H9 (cell line): Measurements from ENCODE around the gene KCNAB1. TPM values are rescaled to one million over a fixed set of nuclear protein-coding genes. Genes with fewer than 3 reads are reported as not detected.

Source experiments
- DNase-seq: peaks from one replicate; pipeline ENCODE4 v3.0.0-alpha.2; 2017
- H2AFZ ChIP-seq: one replicate; pipeline ENCODE4 v1.6.1; 2013; ENCODE audit warnings: mild to moderate bottlenecking, low read length, control low read depth, moderate library complexity
- H2AK5ac ChIP-seq: 2 replicates; pipeline ENCODE4 v1.6.1; 2013; ENCODE audit warnings: low read length, control low read depth, mixed read lengths; ENCODE audit not compliant: insufficient read length
- H2BK120ac ChIP-seq: one replicate; pipeline ENCODE4 v1.6.1; 2013; ENCODE audit warnings: low read depth, mild to moderate bottlenecking, low read length, control low read depth, inconsistent platforms; ENCODE audit not compliant: poor library complexity, severe bottlenecking
- H2BK12ac ChIP-seq: 2 replicates; pipeline ENCODE4 v1.6.1; 2013; ENCODE audit warnings: low read length, control low read depth, mixed read lengths, low read depth; ENCODE audit not compliant: insufficient read length
- H2BK15ac ChIP-seq: 2 replicates; pipeline ENCODE4 v1.6.1; 2013; ENCODE audit warnings: low read depth, low read length, control low read depth
- H2BK20ac ChIP-seq: one replicate; pipeline ENCODE4 v1.6.1; 2013; ENCODE audit warnings: low read depth, mild to moderate bottlenecking, low read length, control low read depth, inconsistent platforms; ENCODE audit not compliant: poor library complexity, severe bottlenecking
- H2BK5ac ChIP-seq: 2 replicates; pipeline ENCODE4 v1.6.1; 2013; ENCODE audit warnings: low read length, control low read depth, mixed read lengths; ENCODE audit not compliant: insufficient read length
- H3K14ac ChIP-seq: 2 replicates; pipeline ENCODE4 v1.6.1; 2013; ENCODE audit warnings: low read length, control low read depth; ENCODE audit not compliant: insufficient read depth
- H3K18ac ChIP-seq: 2 replicates; pipeline ENCODE4 v1.6.1; 2013; ENCODE audit warnings: low read depth, mild to moderate bottlenecking, mixed read lengths, low read length, control low read depth; ENCODE audit not compliant: insufficient read length
- H3K23ac ChIP-seq: 2 replicates; pipeline ENCODE4 v1.6.1; 2013; ENCODE audit warnings: low read length, control low read depth, mixed read lengths, low read depth; ENCODE audit not compliant: insufficient read length
- H3K23me2 ChIP-seq: 2 replicates; pipeline ENCODE4 v1.6.1; 2013; ENCODE audit warnings: low read depth, mild to moderate bottlenecking, mixed read lengths, low read length, control low read depth; ENCODE audit not compliant: insufficient read length, poor library complexity, severe bottlenecking
- H3K27ac ChIP-seq: 2 replicates; pipeline ENCODE4 v1.5.1; 2013; ENCODE audit warnings: low read length, control low read depth, mixed read lengths, low read depth; ENCODE audit not compliant: insufficient read length
- H3K27me3 ChIP-seq: 2 replicates; pipeline ENCODE4 v1.6.1; 2013; ENCODE audit warnings: low read length, control low read depth, inconsistent platforms; ENCODE audit not compliant: insufficient read depth
- H3K4ac ChIP-seq: 2 replicates; pipeline ENCODE4 v1.6.1; 2013; ENCODE audit warnings: low read depth, mild to moderate bottlenecking, control low read depth, inconsistent platforms, low read length, moderate library complexity
- H3K4me1 ChIP-seq: 2 replicates; pipeline ENCODE4 v1.6.1; 2013; ENCODE audit warnings: low read length, control low read depth, inconsistent platforms; ENCODE audit not compliant: insufficient read depth
- H3K4me2 ChIP-seq: 2 replicates; pipeline ENCODE4 v1.6.1; 2013; ENCODE audit warnings: low read length, control low read depth, mixed read lengths; ENCODE audit not compliant: insufficient read length, insufficient read depth
- H3K56ac ChIP-seq: 2 replicates; pipeline ENCODE4 v1.6.1; 2013; ENCODE audit warnings: low read depth, mild to moderate bottlenecking, mixed read lengths, low read length, control low read depth; ENCODE audit not compliant: insufficient read length
- H3K79me1 ChIP-seq: 2 replicates; pipeline ENCODE4 v1.6.1; 2013; ENCODE audit warnings: low read depth, mild to moderate bottlenecking, moderate library complexity, low read length, control low read depth, inconsistent platforms; ENCODE audit not compliant: insufficient read depth, poor library complexity, severe bottlenecking
- H3K79me2 ChIP-seq: 2 replicates; pipeline ENCODE4 v1.6.1; 2013; ENCODE audit warnings: low read length, control low read depth, inconsistent platforms; ENCODE audit not compliant: insufficient read depth
- H3K9ac ChIP-seq: 2 replicates; pipeline ENCODE4 v1.6.1; 2013; ENCODE audit warnings: low read length, control low read depth, mixed read lengths; ENCODE audit not compliant: insufficient read length; ENCODE audit errors: extremely low read depth
- H3K9me3 ChIP-seq: one replicate; pipeline ENCODE4 v1.6.1; 2013; ENCODE audit warnings: low read depth, low read length, inconsistent platforms; ENCODE audit not compliant: control insufficient read depth
- H3T11ph ChIP-seq: one replicate; pipeline ENCODE4 v1.6.1; 2013; ENCODE audit warnings: mild to moderate bottlenecking, low read length, control low read depth, inconsistent platforms
- H4K20me1 ChIP-seq: one replicate; pipeline ENCODE4 v1.6.1; 2013; ENCODE audit not compliant: control insufficient read depth, insufficient read length, insufficient read depth
- H4K5ac ChIP-seq: 2 replicates; pipeline ENCODE4 v1.6.1; 2013; ENCODE audit warnings: low read depth, mild to moderate bottlenecking, mixed read lengths, low read length, control low read depth; ENCODE audit not compliant: insufficient read length
- H4K8ac ChIP-seq: replicated peaks from 2 replicates; pipeline ENCODE4 v1.6.1; 2013; ENCODE audit warnings: low read length, control low read depth, mixed read lengths, low read depth; ENCODE audit not compliant: insufficient read length
- H4K91ac ChIP-seq: 2 replicates; pipeline ENCODE4 v1.6.1; 2013; ENCODE audit warnings: low read depth, mild to moderate bottlenecking, moderate library complexity, mixed read lengths, low read length, control low read depth; ENCODE audit not compliant: insufficient read length
- H3K27ac Mint-ChIP-seq, 3 experiments: 2 replicates in 2 of 3; 3 replicates in 1 of 3; pipeline ENCODE4 v1.8.0; 2020 to 2021; ENCODE audit warnings: mixed read lengths in 3 of 3, mild to moderate bottlenecking in 1 of 3, moderate library complexity in 1 of 3
- H3K27me3 Mint-ChIP-seq: 2 replicates; pipeline ENCODE4 v1.8.0; 2021; ENCODE audit warnings: low read depth, mild to moderate bottlenecking, moderate library complexity, mixed read lengths
- H3K36me3 Mint-ChIP-seq, 3 experiments: 2 replicates in 2 of 3; 3 replicates in 1 of 3; pipeline ENCODE4 v1.8.0; 2020 to 2021; ENCODE audit warnings: low read depth in 3 of 3, mixed read lengths in 3 of 3; ENCODE audit not compliant: insufficient read depth in 1 of 3
- H3K4me1 Mint-ChIP-seq, 2 experiments: 2 replicates each; pipeline ENCODE4 v1.8.0; 2020; ENCODE audit warnings: mixed read lengths in 2 of 2
- H3K4me3 Mint-ChIP-seq, 2 experiments: 2 replicates in 1 of 2; 3 replicates in 1 of 2; pipeline ENCODE4 v1.8.0; 2020 to 2021; ENCODE audit warnings: mild to moderate bottlenecking in 2 of 2, mixed read lengths in 2 of 2, moderate library complexity in 1 of 2
- H3K9me3 Mint-ChIP-seq, 2 experiments: 2 replicates in 1 of 2; 3 replicates in 1 of 2; pipeline ENCODE4 v1.8.0; 2020; ENCODE audit warnings: mild to moderate bottlenecking in 2 of 2, mixed read lengths in 2 of 2, moderate library complexity in 1 of 2
- total RNA-seq: library from RNA; stranded (reverse); gene quantifications from 2 replicates; pipeline ENCODE4 v1.2.1, GENCODE V29; 2021
- TF ChIP-seq, protein P1 (sequence below): fragments of 200-600 bp; sonication (generic); conservative IDR thresholded peaks from 3 replicates; pipeline ENCODE4 v1.8.0; 2021; ENCODE audit warnings: antibody characterized with exemption, mild to moderate bottlenecking

KCNAB1 gene
- total RNA-seq, 1 experiment from 2014 or later = 3.7 TPM

DNA sequence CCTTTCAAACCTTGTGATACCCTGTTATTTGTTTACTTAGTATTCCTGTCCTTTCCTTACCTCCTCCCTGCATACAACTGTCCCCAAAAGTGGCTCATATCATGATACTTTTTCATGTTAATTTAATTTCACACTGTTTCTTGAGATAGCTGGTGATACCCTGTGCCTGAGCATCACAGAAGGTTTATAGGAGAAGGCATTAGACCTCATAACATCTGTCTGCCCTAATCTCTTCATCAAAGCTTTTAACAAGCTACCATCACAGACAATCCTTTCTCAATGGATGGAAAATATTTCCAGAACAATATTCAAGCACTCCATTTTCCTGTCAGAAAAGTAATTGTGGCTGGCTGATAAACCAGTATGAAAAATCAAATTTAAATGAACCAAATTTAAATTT, 353.0 kb downstream of the KCNAB1 start:
- no peak overlapping the region for H3T11ph ChIP-seq
- Mint-ChIP-seq H3K4me1 (peaks cover 11 to 17% of the 10 kb centered on the region in 2 experiments), H3K4me3 (no peak overlapping the region), H3K36me3 (no peaks in the 10 kb centered on the region), H3K27ac (no peak overlapping the region; a peak in 1 of 7 replicates), H3K27me3 (no peaks in the 10 kb centered on the region), H3K9me3 (no peaks in the 10 kb centered on the region)
- H4K5ac ChIP-seq = no peak overlapping the region
- no peaks in the 10 kb centered on the region for H4K20me1 ChIP-seq
- no peak overlapping the region for H3K56ac ChIP-seq
- H3K4ac ChIP-seq = no peak overlapping the region
- H3K23ac ChIP-seq = no peak overlapping the region
- no peak overlapping the region for H4K91ac ChIP-seq
- H2BK15ac ChIP-seq = no peak overlapping the region
- no peaks in the 10 kb centered on the region for H3K79me2 ChIP-seq
- H3K14ac ChIP-seq = no peak overlapping the region
- no peak overlapping the region for H3K9ac ChIP-seq
- H3K4me2 ChIP-seq = no peak overlapping the region
- H2BK12ac ChIP-seq = no peak overlapping the region
- no peak overlapping the region for H2BK5ac ChIP-seq
- no peaks in the 10 kb centered on the region for H3K79me1 ChIP-seq
- no peak overlapping the region for H2BK120ac ChIP-seq
- H2BK20ac ChIP-seq = no peak overlapping the region
- no peak for DNase-seq
- no peak overlapping the region for H2AK5ac ChIP-seq
- H4K8ac ChIP-seq = no peak overlapping the region
- no peaks in the 10 kb centered on the region for H3K27me3 ChIP-seq
- H3K27ac ChIP-seq = no peak overlapping the region
- H3K18ac ChIP-seq = no peak overlapping the region
- H2AFZ ChIP-seq = no peak overlapping the region
- TF ChIP-seq, protein P1, sequence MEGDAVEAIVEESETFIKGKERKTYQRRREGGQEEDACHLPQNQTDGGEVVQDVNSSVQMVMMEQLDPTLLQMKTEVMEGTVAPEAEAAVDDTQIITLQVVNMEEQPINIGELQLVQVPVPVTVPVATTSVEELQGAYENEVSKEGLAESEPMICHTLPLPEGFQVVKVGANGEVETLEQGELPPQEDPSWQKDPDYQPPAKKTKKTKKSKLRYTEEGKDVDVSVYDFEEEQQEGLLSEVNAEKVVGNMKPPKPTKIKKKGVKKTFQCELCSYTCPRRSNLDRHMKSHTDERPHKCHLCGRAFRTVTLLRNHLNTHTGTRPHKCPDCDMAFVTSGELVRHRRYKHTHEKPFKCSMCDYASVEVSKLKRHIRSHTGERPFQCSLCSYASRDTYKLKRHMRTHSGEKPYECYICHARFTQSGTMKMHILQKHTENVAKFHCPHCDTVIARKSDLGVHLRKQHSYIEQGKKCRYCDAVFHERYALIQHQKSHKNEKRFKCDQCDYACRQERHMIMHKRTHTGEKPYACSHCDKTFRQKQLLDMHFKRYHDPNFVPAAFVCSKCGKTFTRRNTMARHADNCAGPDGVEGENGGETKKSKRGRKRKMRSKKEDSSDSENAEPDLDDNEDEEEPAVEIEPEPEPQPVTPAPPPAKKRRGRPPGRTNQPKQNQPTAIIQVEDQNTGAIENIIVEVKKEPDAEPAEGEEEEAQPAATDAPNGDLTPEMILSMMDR = no peak
- H3K23me2 ChIP-seq = no peaks in the 10 kb centered on the region
- no peaks in the 10 kb centered on the region for H3K4me1 ChIP-seq
- H3K9me3 ChIP-seq = no peaks in the 10 kb centered on the region
